GM10266 (cell line): ENCODE measurements around the gene TBX10.
A peak's percentile ranks its signal among the peaks of the same experiment; 100 is the strongest.

Experiments
- DNase-seq: peaks from one replicate; pipeline ENCODE4 v3.0.0; 2012; ENCODE audit errors: extremely low spot score
- CTCF ChIP-seq: IDR thresholded peaks from 2 replicates; pipeline ENCODE4 v1.5.1; 2012; ENCODE audit warnings: mild to moderate bottlenecking, low read depth; ENCODE audit not compliant: control insufficient read depth, insufficient read depth; ENCODE audit errors: missing control alignments

The TBX10 gene

GRCh38 chr11:67645521-67646461 lies 6.2 kb upstream of the TBX10 start:
- peak; percentile 2 for TF ChIP-seq CTCF
- DNase-seq = no peak

GRCh38 chr11:67644472-67645418 lies 5.2 kb upstream of the TBX10 start:
- DNase-seq = no peak
- TF ChIP-seq CTCF = no peak

- peak; percentile 18 for TF ChIP-seq CTCF
Measured at GRCh38 chr11:67644042-67644441, 4.5 kb upstream of the TBX10 start.

DNA sequence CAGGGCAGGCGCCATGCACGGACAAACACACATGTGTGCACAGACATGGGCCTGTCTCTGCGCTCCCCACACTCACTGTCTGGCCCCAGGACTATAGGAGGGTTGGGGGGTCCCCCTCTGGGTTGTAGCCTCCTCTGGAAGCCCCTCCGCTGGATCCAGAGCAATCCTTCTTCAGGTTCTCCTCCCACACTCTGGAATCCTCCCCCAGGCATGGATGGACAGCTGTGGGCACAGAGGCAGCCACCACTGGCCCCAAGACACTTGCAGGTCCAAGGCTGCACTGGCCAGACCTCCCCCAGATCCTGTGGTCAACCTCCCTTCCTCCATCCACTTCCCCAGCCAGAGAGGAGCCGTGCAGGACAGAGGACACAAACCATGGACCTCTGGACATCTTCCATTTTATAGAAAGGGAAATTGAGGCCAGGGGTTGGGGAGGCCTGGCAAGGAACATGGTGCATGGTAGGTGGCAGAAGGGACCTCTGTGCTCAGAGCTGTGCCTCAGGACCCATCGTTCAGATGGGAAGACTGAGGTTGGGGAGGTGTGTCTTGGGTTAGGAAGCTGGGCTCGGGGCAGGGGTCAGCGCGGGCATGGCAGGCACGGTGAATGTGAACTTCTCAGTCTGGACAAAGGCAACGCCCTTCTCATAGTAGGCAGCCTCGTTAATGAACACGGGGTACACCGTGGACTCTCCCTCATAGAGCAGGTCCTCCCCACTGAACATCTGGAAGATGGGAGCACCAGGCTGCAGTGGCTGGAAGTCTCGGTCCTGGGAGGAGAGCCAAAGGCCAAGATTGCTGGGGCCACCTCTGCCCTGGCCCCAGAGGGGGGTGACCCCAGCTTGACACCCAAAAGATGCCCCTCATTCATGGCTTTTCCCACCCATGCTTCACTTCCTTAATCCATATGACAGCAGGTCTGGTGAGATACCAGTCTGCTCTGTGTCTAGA lies 2.9 kb upstream of the TBX10 start:
- DNase-seq = no peak
- no peak for TF ChIP-seq CTCF

More at GRCh38 chr11:67644042-67644441, 4.5 kb upstream of the TBX10 start:
- no peak for DNase-seq

- DNase-seq = no peak
- no peak for TF ChIP-seq CTCF
Measured at GRCh38 chr11:67641338-67642172, 2.0 kb upstream of the TBX10 start.

- DNase-seq = no peak
- TF ChIP-seq CTCF = no peak
Measured at GRCh38 chr11:67640758-67641337, 1.3 kb upstream of the TBX10 start.
